GM20000 (cell line): Measurements from ENCODE around the gene PLEKHO1.
"Not testable (repeated sequence)": the region's sequence is repeated elsewhere in the genome, so short reads cannot be mapped to it uniquely, and the experiment has no call there.

Source experiments
- DNase-seq: peaks from one replicate; pipeline ENCODE4 v3.0.0; 2012; ENCODE audit warnings: low spot score
- CTCF ChIP-seq: IDR thresholded peaks from 2 replicates; pipeline ENCODE4 v1.5.1; 2012; ENCODE audit warnings: mild to moderate bottlenecking, control low read depth; ENCODE audit errors: extremely low read depth, missing control alignments

The PLEKHO1 gene

DNA sequence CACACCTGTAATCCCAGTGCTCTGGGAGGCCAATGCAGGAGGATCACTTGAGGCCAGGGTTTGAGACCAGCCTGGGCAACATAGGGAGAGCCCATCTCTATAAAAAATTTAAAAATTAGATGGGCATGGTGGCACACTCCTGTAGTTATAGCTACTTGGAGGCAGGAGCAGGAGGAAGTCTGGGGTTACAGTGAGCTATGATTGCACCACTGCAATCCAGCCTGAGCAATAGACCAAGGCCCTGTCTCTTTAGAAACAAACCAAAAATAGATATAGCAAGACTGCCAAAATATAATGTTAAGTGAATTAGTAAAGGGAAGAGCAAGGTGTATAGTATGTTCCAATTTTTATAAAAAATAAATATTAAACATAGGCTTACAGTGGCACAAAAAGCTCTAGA, 28.8 kb downstream of the PLEKHO1 start:
- TF ChIP-seq CTCF, result no peak
- no peak for DNase-seq

- DNase-seq, result no peak
- TF ChIP-seq CTCF, result no peak
These were observed 30.2 kb downstream of the PLEKHO1 start for GRCh38 chr1:150179867-150180266.

GRCh38 chr1:150180474-150180873, 30.8 kb downstream of the PLEKHO1 start:
- no peak for TF ChIP-seq CTCF
- no peak for DNase-seq

- DNase-seq, result no peak
- TF ChIP-seq CTCF, result no peak
These were observed 32.5 kb downstream of the PLEKHO1 start for GRCh38 chr1:150182247-150182646.

DNA sequence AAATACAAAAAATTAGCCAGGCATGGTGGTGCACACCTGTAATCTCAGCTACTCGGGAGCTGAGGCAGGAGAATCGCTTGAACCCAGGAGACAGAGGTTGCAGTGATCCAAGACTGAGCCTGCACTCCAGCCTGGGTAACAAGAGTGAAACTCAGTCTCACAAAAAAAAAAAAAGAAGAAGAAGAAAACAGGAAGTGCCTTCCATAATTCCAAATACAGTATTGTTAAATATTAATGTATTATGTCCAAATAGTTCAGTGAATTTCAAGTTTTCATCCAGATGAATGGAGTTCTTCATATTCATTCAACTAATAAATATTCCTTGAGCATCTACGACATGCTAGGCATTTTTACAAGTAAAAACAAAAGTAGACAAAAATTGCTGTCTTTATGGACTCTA, 33.3 kb downstream of the PLEKHO1 start:
- no peak for TF ChIP-seq CTCF
- no peak for DNase-seq

DNA sequence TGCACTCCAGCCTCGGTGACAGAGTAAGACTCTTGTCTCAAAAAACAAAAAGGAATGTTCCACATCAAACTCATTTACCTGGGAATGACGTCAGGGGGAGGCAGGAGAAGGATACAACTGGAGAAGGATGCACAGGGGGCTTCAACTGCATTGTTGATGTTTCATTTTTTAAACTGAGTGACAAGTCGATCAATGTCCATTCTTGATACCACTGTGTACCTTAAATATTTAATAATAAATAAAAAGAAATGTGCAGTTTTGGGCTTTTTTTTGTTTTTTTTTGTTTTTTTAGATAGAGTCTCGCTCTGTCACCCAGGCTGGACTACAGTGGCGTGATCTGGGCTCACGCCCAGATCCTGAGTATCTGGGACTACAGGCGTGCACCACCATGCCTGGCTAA, 35.8 kb downstream of the PLEKHO1 start:
- no peak for TF ChIP-seq CTCF
- DNase-seq, result no peak

- DNase-seq, result not testable (repeated sequence)
These were observed 36.7 kb downstream of the PLEKHO1 start for GRCh38 chr1:150186438-150186788.

- peak; percentile 53 for DNase-seq
- TF ChIP-seq CTCF, result no peak
These were observed 37.3 kb downstream of the PLEKHO1 start for GRCh38 chr1:150186789-150187559.
